Islet precursor cell (in vitro differentiated cells): ENCODE results near the gene PLAC8.
"Not testable (repeated sequence)": the region's sequence is repeated elsewhere in the genome, so short reads cannot be mapped to it uniquely, and the experiment has no call there.

Source experiments
- DNase-seq: peaks from one replicate; pipeline ENCODE4 v3.0.0-alpha.2; 2018

PLAC8 gene

DNA sequence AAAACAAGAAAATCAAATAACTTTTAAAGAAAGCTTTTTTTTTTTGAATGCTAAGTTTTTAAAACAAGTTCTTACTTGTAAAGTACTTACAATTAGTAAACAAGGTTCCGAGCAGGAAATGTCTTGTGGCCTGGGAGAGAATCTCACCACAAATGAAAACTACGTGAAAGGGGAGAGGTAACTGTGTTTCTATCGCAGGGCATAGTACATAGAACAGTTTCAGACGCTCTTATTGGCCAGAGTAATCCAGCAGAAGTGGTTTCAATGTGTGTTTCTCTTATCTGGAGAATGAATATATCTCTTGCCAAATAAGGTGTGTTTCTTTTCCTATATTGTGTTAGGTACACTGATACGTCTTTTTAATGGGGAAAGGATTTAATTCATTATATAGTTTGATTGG, at the start of gene PLAC8:
Gene PLAC8, minus strand, starts transcription at position 154 of the 400 bp plus-strand sequence. CDS start 6,808 bp downstream, outside the sequence.
- no peak for DNase-seq

DNA sequence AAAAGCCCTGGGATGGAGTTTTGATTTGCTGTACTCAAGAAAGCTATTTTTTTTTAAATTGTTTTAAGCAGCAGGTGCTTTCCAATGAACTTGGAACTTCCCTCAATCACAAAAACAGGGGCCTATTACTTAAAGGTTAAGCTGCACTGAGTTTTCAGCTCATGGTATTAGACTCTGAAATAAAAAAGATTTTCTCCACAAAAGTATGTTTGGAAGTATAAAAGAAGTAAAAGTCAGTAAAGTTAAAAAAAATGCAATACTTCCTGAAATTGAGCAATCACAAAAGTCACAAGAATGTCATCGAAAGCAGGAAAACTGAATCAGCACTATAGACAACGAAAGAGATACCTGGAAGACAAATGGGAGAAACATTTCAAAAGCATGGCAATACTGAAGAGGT, 38.9 kb upstream of the PLAC8 start:
- DNase-seq = no peak

DNA sequence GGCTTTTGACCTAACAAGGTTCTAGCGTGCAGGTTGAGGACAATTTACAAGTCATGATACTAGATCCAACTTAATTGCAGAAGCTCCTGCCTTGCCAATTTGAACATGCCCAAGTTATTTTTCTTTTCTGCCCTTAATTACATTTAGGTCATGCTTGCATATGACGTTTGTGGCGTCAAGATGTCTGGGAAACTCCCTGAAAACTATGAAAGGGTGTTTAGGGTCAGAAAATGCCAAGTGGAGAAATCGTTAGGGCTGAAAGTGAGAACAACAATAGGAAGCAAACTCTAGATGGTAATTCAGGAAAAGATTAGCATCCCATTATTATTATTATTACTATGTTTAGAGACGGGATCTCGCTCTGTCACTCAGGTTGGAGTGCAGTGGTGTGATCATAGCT, 38.2 kb upstream of the PLAC8 start:
- DNase-seq = no peak

- no peak for DNase-seq
These were observed 37.1 kb upstream of the PLAC8 start for GRCh38 chr4:83151651-83152050.

DNA sequence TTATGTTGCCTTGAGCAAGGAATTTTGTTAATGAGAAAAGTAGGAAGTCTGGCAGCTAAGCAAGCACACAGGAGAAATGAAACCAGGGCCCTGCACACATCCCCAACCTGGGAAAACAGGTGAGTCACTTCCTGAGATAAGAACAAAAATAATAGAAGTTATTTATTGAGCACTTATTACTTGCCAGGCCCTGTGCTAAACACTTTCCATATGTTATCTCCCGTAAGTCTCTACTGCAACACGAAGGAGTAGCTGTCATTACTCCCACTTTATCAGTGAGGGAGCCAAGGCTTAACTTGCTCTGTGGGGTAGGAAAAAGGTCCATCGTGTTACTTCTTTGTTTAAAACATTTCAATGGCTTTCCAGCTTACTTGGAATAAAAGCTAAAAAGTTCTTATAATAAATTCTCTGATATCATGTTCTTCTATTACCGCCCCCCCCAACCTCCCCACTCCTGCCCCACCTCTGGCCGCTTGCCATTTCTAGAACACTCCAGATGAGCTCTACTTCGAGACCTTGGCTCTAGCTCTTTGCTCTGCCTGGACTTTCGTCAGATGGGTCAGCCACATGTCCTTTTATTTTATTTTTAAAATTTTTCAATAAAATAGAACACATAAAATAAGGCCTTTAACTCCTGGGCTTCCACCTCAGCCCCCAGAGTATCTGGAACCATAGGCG, 36.3 kb upstream of the PLAC8 start:
- DNase-seq = peak; percentile 63

- DNase-seq = no peak
These were observed 35.5 kb upstream of the PLAC8 start for GRCh38 chr4:83149865-83150652.

- no peak for DNase-seq
These were observed 32.3 kb upstream of the PLAC8 start for GRCh38 chr4:83146841-83147240.

- not testable (repeated sequence) for DNase-seq
These were observed 31.2 kb upstream of the PLAC8 start for GRCh38 chr4:83145776-83146175.

DNA sequence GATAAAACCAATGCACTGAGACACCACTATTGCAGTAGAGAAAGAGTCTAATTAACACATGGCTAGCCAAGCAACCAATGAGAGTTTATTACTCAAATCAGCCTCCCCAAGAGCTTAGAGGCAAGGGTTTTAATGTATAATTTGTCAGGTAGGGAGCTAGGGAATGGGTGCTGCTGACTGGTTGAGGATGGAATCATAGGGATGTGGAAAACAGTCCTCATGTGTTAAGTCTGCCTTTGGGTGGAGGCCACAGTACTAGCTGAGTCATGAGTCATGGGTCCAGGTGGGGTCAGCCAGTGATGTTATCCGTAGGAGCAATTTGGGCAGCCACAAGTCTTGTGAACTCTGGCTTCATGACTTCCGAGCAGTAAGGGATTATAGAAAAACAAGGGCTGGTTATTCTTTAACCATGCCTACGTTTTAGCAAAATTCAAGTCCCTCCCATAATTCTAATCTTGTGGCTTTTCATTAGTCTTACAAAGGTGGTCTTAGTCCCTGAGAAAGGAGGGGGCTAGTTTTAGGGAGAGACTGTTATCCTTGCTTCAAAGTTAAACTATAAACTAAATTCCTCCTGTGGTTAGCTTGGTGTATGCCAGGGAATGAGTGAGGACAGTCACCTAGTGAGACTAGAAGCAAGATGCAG, 25.1 kb upstream of the PLAC8 start:
- DNase-seq = no peak

GRCh38 chr4:83138946-83139345, 24.4 kb upstream of the PLAC8 start:
- no peak for DNase-seq

DNA sequence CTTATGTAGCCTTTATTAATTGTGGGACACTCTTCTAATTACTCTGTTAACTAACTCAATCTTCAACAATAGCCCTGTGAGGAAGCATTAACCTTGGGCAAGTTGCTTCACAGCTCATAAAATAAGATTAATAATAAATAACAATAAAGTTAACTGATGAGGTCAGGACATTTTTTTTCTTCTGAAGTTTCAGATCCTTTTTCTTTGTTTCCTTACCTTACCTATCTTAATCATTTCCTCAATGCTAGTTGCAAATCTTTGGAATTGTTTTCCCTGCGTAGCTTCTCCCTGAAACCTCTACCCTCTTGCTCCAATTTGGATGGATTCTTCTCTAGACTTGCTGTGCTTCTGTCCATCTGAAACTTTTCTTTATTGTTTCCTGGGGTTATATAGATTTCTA, 17.5 kb upstream of the PLAC8 start:
- no peak for DNase-seq

DNA sequence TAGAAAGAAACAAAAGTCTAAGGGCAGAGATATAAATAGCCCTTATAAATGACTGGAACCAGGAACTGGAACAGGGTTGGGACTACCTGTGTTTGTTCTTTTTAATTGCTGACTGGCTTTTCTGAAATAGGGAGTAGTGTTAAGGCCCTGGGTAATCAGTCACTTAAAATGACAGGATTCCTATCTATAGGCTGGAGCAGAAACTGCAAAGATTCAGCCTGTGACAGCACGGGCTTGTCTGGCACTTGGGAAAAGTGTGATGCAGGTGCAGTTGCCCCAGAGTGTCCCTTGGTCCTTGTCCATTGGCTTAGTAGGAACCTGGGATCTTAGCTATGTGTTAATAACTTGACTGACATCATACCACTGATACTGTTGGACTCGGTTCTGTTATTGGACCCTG, 14.7 kb upstream of the PLAC8 start:
- DNase-seq = no peak

DNA sequence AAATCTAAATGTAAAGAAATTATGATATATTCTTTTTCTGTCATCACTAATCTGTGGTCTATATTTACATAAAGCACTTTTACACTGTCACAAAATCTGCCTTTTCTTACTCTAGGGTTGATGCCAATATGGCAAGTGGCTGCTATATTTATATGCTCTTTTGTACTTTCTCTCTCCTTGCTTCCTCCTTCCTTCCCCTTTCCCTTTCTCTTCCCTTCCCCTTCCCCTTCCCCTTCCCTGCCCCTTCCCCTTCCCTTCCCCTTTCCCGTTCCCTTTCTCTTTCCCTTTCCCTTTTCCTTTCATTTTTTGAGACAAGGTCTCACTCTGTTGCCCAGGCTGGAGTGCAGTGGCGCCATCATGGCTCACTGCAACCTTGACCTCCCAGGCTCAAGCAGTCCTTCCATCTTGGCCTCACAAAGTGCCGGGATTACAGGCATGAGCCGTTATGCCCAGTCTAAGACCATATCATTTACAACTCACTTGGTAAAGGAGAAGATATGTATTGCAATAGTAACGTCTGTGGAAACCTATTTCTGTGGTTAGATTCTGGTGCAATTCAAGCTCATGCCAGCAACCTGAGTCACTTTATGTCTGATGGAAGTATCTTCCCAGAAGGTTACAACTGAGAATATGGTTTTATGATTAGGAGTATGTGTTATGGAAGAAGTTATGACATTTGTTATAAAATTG, 13.9 kb upstream of the PLAC8 start:
- DNase-seq = no peak

DNA sequence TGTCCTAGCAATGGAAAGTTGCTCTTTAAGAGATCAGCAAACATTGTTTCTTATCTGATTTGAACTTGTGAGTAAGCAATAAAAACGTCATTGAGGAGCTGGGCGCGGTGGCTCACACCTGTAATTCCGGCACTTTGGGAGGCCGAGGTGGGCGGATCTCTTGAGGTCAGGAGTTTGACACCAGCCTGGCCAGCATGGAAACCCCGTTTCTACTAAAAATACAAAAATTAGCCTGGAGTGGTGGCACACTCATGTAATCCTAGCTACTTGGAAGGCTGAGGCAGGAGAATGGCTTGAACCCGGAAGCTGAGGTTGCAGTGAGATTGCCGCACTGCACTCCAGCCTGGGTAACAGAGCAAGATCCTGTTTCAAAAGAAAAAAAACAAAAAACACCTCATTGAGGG, 11.2 kb upstream of the PLAC8 start:
- DNase-seq = no peak

- no peak for DNase-seq
These were observed 9.7 kb upstream of the PLAC8 start for GRCh38 chr4:83124111-83124780.

GRCh38 chr4:83121246-83121645, 6.7 kb upstream of the PLAC8 start:
- no peak for DNase-seq

GRCh38 chr4:83118869-83119268, 4.3 kb upstream of the PLAC8 start:
- no peak for DNase-seq

DNA sequence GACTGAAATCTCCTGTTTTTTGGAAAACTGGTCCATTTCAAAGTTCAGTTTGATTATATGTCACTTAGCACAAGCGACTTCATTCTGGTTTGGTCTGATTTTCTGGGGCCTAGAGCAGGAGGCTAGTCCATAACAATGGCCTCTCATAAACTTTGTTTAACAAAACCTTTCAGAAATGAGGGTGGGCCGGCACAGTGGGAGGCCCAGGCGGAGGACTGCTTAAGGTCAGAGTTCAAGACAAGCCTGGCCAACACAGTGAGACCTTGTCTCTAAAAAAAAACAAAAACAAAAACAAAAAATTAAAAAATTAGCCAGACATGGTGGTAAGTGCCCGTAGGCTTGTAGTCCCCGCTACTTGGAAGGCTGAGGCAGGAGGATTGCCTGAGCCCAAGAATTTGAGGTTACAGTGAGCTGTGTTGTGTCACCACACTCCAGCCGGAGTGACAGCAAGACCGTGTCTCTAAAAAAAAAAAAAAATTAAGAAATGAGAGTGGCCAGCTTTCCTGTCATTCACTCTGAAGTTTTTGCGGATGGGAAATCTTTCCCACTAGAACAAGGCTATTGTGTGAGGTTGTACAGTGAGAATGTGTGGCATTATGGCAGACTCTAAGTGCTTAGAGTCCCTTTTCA, 1.2 kb upstream of the PLAC8 start:
- no peak for DNase-seq

DNA sequence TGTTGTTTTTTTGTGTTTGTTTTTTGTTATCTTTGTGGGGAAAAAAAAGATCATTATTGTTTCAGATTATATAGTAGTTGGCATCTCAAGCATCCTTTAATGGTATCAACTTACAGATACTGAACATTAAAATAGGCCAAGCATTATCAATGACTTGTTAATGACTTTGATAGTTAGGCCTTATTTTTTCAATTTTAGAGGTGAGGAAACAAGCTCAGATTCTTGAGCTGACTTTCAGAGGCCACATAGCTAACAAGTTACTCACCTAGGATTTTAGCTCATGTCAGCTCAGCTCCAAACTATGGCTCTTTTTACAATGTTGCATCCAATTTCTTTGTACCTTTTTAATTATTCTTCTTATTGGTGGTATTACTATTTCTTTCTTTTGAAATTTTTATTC, 471 bp upstream of the PLAC8 start:
- DNase-seq = no peak

GRCh38 chr4:83113429-83113786, 1.1 kb downstream of the PLAC8 start:
- DNase-seq = no peak

DNA sequence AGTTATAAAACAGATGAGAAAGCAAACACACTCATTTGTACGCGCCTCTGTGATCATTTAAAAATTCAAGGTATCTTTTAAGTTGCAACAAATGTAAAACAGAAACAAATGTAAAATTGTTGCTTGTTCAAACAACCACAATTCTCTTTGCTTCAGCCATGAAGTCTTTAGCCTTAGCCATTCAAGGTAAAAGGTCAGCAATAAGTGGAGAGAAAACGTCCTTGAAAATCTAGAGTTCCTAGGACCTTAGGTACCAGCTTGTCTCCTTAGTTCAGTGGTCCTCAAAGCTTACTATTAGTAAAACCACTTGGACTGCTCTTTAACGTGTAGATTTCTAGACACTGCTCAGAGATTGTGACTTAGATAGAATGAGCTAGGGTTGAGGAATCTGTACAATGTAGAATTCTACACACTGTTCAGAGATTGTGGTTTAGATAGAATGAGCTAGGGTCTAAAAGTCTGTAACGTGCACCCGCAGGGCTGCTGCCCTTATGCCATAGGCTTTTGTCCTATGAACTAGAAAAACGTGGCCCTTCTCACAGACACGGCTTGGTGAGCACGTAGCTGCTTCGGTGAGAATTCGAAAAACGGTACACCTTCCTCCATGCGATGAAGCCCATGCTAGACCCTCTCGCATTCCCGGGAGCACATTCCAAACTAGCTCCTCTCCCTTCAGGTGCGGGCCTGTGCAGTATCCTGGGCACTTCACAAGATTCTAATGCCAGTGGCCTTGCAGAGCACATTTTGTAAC, 1.7 kb downstream of the PLAC8 start:
- peak; percentile 83 for DNase-seq

DNA sequence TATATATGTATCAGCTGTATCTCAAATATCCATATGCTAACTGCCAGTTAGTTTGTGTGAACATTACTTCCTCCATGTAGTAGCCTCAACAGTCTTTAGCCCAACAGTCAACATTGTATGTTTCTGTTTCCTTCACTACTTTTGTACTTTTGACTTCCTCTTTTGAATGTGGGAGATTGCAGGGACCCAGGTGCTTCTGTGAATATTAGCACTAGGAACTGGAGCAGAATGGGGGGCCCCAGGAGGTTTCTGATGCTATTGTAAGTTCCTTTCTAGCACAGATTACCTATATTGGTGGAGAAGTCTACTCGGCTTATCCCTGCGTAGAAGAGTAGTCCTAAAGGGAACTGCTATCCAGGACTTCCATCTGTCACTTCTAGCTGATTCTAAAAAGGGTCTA, 2.3 kb downstream of the PLAC8 start:
- no peak for DNase-seq
